ENCODE data around the gene SLC46A2.

- TF ChIP-seq EGR1 (IDR thresholded peaks at IDR 0.05; ENCODE audit: low read depth in 2 of 2) = no peak
- TF ChIP-seq TAF1 (conservative IDR thresholded peaks at IDR 0.05) = no peak
- TF ChIP-seq JUND (IDR thresholded peaks at IDR 0.05) = no peak
- no peak for TF ChIP-seq MAX (IDR thresholded peaks at IDR 0.05)
- no peak for TF ChIP-seq CTCF (IDR thresholded peaks at IDR 0.05; ENCODE audit: low read depth, low read length, missing input control)
- TF ChIP-seq SP1 (IDR thresholded peaks at IDR 0.05) = no peak
- TF ChIP-seq REST (IDR thresholded peaks at IDR 0.05) = no peak
- no peak for TF ChIP-seq GABPA (IDR thresholded peaks at IDR 0.05 in 1 of 2, conservative IDR thresholded peaks at IDR 0.05 in 1 of 2)
- TF ChIP-seq RAD21 (IDR thresholded peaks at IDR 0.05) = no peak
- TF ChIP-seq ATF3 (IDR thresholded peaks at IDR 0.05) = no peak
- no peak for TF ChIP-seq RXRA (IDR thresholded peaks at IDR 0.05)
Observed at GRCh38 chr9:112894699-112895098, 4.0 kb upstream of the SLC46A2 start.
